ENCODE measurements around the gene NFIC.
"Not testable (repeated sequence)": the region's sequence is repeated elsewhere in the genome, so short reads cannot be mapped to it uniquely, and the experiment has no call there.

Gene NFIC

DNA sequence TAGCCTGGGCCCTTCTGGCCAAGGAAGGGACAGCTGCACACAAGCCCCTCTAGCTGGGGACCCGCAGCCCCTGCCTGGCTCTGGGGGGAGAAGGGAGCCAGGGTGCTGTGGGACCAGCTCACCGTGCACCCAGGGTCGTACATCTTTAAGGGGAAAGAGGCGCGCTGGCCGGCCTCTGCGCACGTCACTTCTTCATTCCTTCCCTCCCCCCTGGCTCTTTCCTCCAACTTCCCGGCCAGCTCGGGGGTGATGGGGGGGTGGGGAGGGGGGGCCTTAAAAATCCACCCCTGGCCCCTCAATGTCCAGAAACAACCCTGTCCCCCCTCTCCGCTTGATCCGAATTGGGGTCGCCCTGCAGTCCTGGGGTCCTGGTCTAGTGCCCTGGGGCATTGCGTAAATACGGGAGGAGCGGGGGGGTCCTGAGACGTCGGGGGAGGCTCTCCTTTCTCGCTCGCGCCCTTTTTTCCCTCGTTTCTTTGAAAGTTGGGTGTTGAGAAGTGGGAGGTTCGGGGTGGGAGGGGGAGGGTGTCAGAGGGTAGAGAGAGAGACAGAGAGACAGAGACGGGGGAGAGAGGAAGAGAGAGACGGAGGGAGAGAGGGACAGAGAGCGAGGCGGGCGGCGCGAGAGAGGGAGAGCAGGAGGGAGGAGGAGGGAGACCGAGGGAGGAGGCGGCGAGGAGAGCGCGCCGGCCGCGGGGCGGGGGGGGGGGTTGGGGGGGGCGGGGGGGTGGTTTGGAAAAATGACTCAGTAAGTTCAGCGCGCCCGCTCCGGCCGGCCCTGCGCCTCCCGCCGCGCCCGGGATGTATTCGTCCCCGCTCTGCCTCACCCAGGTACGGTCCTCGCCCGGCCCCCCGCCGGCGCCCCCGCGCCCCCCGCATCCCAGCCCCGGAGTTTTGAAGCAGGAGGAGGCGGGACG, at the start of gene NFIC:
Gene NFIC, plus strand, starts transcription at position 748 of the 917 bp plus-strand sequence. Its CDS starts 54 bp downstream, at position 802.
- peak; percentile 94 for DNase-seq

DNA sequence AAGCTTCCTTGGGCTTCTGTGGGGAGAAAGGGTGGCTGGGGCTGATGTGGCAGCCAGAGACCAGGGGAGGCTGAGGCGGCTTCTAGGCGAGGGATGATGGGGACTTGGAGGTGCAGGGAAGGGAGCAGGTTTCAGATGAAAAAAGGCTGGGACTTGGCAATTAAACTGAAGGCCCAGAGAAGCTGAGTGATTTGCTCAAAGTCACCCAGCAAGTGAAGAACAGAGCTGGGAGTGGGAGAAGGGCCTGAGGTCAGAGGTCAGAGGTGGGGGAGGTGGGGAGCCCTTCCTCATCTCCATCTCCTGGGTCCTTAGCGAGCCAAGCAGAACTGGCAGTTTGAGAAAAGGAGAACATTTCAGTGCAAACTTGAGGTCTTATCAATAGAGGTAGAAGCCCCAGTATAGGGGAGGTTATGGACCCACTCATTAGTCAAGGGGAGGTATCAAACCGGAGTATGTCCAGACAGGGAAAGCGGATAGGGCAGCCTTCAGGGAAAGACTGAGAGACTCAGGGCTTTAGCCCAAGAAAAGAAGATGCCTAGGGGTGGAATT, 49.6 kb upstream of the NFIC start:
- no peak for DNase-seq

GRCh38 chr19:3319643-3320353, 46.6 kb upstream of the NFIC start:
- peak; percentile 22 for DNase-seq

DNA sequence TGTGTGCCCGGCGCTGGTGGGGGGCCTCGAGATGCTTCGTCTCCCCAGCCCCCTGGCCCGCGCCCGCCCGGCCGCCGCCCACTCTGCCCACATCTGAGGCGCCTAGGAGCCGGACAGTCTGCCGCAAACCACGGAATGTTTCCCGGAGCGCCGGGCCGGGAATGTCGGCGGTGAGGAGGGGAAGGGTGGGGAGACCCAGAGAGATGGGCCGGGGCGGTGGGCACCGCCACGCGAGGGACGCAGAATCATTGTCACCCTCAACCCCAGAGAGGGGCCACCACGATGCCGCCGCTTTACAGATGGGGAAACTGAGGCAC, 46.1 kb upstream of the NFIC start:
- no peak for DNase-seq

DNA sequence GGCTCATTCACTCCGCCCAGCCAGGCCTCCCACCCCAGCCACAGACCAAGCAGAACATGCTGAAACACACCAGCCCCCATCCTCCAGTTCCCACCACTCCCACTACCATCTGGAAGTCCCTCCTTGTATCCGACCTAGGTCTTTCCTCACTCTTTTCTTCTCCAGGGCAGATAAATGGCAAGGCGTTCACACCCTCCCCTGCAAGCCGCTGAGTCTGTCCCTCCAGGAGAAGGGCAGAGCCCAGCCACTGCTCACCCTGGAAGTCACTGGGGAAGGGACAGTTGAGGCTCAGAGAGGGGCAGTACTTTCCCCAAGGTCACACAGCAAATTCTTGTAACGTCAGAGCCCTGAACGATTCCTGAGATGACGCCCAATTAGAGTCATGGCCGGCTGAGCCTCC, 45.5 kb upstream of the NFIC start:
- DNase-seq, result no peak

GRCh38 chr19:3321696-3322095, 44.7 kb upstream of the NFIC start:
- no peak for DNase-seq

GRCh38 chr19:3322199-3322978, 44.0 kb upstream of the NFIC start:
- no peak for DNase-seq

GRCh38 chr19:3323026-3323425, 43.4 kb upstream of the NFIC start:
- no peak for DNase-seq

GRCh38 chr19:3323658-3324057, 42.7 kb upstream of the NFIC start:
- no peak for DNase-seq

GRCh38 chr19:3324405-3324856, 42.0 kb upstream of the NFIC start:
- DNase-seq, result peak; percentile 23

DNA sequence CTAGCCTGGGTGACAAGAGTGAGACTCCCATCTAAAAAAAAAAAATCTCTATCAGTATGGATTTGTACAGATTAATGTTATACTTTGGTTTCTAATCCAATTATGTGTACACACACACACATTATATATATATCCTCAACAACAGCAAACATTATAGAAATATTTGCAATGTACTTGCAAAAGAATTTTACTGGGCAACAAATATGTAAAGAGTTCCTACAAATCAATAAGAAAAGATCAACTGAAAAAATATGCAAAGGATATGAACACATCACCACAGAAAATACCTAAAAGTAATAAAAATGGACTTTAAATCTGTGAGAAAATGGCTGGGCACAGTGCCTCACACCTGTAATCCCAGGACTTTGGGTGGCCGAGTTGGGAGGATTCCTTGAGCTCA, 40.9 kb upstream of the NFIC start:
- DNase-seq, result no peak

GRCh38 chr19:3328743-3329142, 37.6 kb upstream of the NFIC start:
- no peak for DNase-seq

DNA sequence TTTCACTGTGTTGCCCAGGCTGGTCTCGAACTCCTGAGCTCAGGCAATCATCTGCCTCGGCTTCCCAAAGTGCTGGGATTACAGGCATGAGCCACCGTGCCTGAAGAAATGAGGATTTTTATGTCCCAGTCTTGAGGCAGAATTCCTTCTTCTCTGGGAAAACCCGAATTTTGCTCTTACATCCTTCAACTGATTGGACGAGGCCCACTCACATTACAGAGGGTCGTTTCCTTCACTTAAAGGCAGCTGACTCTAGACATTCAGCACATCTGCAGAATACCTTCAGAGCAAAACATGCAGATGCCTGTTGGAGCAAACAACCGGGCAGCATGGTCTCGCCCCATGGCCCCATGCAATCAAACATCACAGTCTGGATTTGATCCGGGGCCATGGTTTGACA, 36.3 kb upstream of the NFIC start:
- DNase-seq, result no peak

- not testable (repeated sequence) for DNase-seq
These were observed 34.2 kb upstream of the NFIC start for GRCh38 chr19:3332232-3332631.

GRCh38 chr19:3333020-3333583, 33.3 kb upstream of the NFIC start:
- no peak for DNase-seq

GRCh38 chr19:3333662-3334061, 32.7 kb upstream of the NFIC start:
- peak; percentile 28 for DNase-seq

GRCh38 chr19:3334749-3335430, 31.5 kb upstream of the NFIC start:
- DNase-seq, result not testable (repeated sequence)

DNA sequence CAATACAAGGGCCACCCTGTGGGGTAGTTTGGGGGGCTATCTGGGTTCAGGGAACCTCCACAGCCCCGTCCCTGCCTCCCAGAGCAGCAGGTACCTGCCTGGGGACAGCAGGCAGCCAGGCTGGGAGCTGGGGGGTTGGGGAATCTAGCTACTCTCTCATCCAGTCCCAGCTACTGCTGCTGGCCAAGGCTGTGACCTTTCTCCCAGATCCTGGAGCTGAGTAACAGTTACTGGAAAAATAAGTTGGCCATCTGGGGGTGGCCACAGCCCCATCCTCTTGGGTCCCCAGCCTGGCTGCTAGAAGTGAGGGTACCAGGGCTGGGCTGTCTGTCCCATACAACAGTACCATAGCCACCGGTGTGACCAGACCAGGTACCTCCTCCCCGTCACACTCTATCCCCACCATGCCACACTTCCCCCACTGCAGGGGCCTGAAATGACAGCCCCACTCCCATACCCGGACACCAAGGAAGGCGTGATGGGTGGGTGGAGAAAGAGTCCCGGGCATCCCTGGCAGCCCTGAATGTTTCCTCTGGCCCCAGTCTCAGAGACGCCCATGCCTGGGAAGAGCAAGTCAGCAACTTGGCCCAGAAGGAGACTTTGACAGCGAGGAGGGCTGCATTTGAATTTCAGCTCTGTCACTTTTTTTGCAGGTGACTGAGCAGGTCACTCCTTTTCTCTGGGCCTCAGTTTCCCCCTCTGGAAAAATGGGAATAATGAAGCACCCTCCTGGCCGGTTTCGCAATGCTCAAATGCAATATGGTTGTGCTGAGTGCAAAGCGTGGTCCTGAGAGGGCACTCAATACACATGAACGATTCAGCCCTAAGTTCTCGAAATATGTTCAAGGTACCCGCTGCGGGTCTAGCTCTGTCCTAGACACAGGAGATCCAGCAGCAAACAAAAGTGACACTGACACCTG, 30.7 kb upstream of the NFIC start:
- peak; percentile 38 for DNase-seq

DNA sequence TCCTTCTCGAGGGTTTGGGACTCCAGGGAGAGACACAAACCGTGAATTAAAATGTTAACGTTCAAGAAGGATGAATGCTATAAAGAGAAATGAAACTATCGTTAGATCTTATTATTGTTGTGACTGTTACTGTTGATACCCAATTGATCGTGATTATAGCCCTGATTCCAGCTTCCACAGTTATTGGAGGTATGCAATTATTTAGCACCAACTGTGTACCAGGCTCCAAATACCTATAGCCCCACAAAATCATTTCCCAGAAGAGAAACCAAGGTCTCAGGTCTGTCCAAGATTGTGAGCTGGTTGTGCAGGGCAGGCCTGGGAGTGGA, 30.1 kb upstream of the NFIC start:
- DNase-seq, result no peak

GRCh38 chr19:3336680-3337523, 29.5 kb upstream of the NFIC start:
- no peak for DNase-seq

All from fibroblast of skin of right biceps (primary cell).